DND-41 (cell line): ENCODE measurements around the gene CENPB.

ENCODE experiments used
- ATAC-seq: fragments of 200-7000 bp; cut with Tn5 transposase; 3 replicates; pipeline ENCODE4 v1.9.1; 2021; ENCODE audit warnings: low read depth; ENCODE audit not compliant: insufficient read depth
- DNase-seq: peaks from one replicate; pipeline ENCODE4 v3.0.0-alpha.2; 2020
- H2AFZ ChIP-seq: 2 replicates; pipeline ENCODE4 v1.6.0; 2012; ENCODE audit warnings: low read depth, low read length
- H3K27ac ChIP-seq: 2 replicates; pipeline ENCODE4 v1.5.1; 2012; ENCODE audit warnings: low read length, inconsistent platforms
- H3K27me3 ChIP-seq: fragments of 200-600 bp; sonication (generic); 2 replicates; pipeline ENCODE4 v1.6.0; 2012; ENCODE audit warnings: low read length, mild to moderate bottlenecking, inconsistent platforms; ENCODE audit not compliant: insufficient read depth, poor library complexity
- H3K36me3 ChIP-seq: 2 replicates; pipeline ENCODE4 v1.5.1; 2012; ENCODE audit warnings: low read length, inconsistent platforms; ENCODE audit not compliant: insufficient read depth
- H3K4me1 ChIP-seq: 2 replicates; pipeline ENCODE4 v1.5.1; 2012; ENCODE audit warnings: mild to moderate bottlenecking, low read length; ENCODE audit not compliant: insufficient read depth
- H3K4me2 ChIP-seq: 2 replicates; pipeline ENCODE4 v1.6.0; 2012; ENCODE audit warnings: mild to moderate bottlenecking, moderate library complexity, low read length, inconsistent platforms; ENCODE audit not compliant: insufficient read depth
- H3K4me3 ChIP-seq, 2 experiments: fragments of 200-600 bp in 1 of 2; shearing (Covaris generic) in 1 of 2; 2 replicates each; pipeline ENCODE4 v1.5.1; 2012 to 2016; ENCODE audit warnings: inconsistent platforms in 2 of 2, low read length in 2 of 2, mild to moderate bottlenecking in 2 of 2, low read depth in 1 of 2, moderate library complexity in 1 of 2
- H3K79me2 ChIP-seq: 2 replicates; pipeline ENCODE4 v1.6.0; 2012; ENCODE audit warnings: low read length, inconsistent platforms; ENCODE audit not compliant: insufficient read depth
- H3K9ac ChIP-seq: 2 replicates; pipeline ENCODE4 v1.6.0; 2012; ENCODE audit warnings: low read depth, mild to moderate bottlenecking, inconsistent platforms, low read length, moderate library complexity
- H3K9me3 ChIP-seq: 2 replicates; pipeline ENCODE4 v1.5.1; 2012; ENCODE audit warnings: low read length, moderate library complexity, mild to moderate bottlenecking, inconsistent platforms; ENCODE audit not compliant: insufficient read depth, severe bottlenecking
- H4K20me1 ChIP-seq: 2 replicates; pipeline ENCODE4 v1.6.0; 2012; ENCODE audit warnings: low read length; ENCODE audit not compliant: insufficient read depth
- EZH2 ChIP-seq: IDR thresholded peaks from 3 replicates; pipeline ENCODE4 v1.6.1; 2012; ENCODE audit warnings: borderline replicate concordance, low read depth, mild to moderate bottlenecking, moderate library complexity, low read length, inconsistent platforms; ENCODE audit not compliant: severe bottlenecking
- TF ChIP-seq, protein P1 (sequence below): IDR thresholded peaks from 2 replicates; pipeline ENCODE4 v1.5.1; 2012; ENCODE audit warnings: borderline replicate concordance, low read length, moderate library complexity, mild to moderate bottlenecking; ENCODE audit not compliant: poor library complexity, severe bottlenecking; ENCODE audit errors: extremely low read depth

The CENPB gene

DNA sequence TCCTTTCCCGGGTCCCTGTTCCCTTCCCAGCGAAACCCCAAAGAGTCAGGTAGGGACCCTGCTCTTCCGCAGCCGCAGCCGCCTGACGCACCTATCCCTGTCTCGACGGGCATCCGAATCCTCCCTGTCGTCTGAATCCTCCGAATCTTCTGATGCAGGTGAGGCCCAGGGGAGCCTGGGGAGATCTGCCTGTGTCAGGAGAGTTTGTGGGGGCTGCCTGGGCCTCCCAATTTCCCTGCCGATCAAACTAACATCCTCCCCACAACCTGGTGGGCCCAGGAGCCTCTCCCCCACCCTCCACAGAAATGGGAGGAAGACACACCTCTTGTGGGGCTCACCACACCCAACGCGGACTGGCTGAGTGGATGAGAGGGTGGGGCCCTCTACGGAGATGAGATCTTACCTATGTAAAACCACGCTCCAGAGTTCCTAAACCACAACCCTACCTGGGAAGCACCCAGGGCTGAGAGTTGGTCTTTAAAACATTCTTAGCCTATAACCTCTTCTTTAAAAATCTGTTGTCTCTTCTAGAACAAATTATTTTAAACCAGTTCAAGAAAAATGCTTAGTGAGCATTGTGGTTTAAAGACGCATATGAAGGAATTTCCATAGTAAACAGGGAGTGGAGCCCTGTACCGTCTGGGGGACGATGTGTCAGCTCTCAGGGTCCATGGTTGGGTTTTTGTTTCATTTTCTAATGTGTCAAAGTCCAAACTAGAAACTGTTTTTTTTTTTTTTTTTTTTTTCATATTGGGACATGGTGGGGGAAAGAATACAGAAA lies 11.2 kb upstream of the CENPB start:
- no peaks in the 10 kb centered on the region for H3K9me3 ChIP-seq
- peaks cover 61% of the 10 kb centered on the region for H3K4me1 ChIP-seq
- TF ChIP-seq EZH2 = no peak
- TF ChIP-seq, protein P1, sequence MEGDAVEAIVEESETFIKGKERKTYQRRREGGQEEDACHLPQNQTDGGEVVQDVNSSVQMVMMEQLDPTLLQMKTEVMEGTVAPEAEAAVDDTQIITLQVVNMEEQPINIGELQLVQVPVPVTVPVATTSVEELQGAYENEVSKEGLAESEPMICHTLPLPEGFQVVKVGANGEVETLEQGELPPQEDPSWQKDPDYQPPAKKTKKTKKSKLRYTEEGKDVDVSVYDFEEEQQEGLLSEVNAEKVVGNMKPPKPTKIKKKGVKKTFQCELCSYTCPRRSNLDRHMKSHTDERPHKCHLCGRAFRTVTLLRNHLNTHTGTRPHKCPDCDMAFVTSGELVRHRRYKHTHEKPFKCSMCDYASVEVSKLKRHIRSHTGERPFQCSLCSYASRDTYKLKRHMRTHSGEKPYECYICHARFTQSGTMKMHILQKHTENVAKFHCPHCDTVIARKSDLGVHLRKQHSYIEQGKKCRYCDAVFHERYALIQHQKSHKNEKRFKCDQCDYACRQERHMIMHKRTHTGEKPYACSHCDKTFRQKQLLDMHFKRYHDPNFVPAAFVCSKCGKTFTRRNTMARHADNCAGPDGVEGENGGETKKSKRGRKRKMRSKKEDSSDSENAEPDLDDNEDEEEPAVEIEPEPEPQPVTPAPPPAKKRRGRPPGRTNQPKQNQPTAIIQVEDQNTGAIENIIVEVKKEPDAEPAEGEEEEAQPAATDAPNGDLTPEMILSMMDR = no peak
- H2AFZ ChIP-seq = no peak overlapping the region
- peak overlapping the region; percentile 79 for H3K27ac ChIP-seq
- H3K36me3 ChIP-seq = peaks cover 63% of the 10 kb centered on the region
- ATAC-seq (no peak), DNase-seq (peak; percentile 44)
- H3K27me3 ChIP-seq = no peaks in the 10 kb centered on the region
- peak overlapping the region; percentile 91 for H3K9ac ChIP-seq
- peaks cover 23% of the 10 kb centered on the region for H4K20me1 ChIP-seq
- H3K4me2 ChIP-seq = peak overlapping the region; percentile 84
- peaks cover 58% of the 10 kb centered on the region for H3K79me2 ChIP-seq
- peak overlapping the region in 1 of 2 experiments; percentile 83; a peak in 3 of 4 replicates for H3K4me3 ChIP-seq

DNA sequence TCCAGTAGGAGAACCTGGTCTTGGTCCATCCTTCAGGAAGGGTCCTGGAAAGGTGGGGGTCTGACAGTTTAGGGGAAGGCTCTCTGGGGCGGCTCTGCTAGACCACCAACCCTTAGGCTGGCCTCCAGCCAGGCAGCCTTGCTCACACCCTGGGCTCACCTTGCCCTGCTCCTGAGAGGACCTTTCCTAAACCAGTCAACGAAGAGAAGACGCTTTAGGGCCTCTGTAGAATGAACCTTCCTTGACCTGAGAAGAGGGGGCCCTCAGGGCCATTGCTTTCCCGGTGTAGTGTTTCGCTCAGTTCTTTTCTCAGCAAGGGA lies 10.6 kb upstream of the CENPB start:
- Histone ChIP-seq H3K36me3 (peaks cover 57% of the 10 kb centered on the region), H2AFZ (no peak overlapping the region), H3K27me3 (no peaks in the 10 kb centered on the region), H3K79me2 (peaks cover 58% of the 10 kb centered on the region), H4K20me1 (peaks cover 23% of the 10 kb centered on the region), H3K4me2 (peak overlapping the region; percentile 84), H3K4me3 (peak overlapping the region; percentile 70 to 83; a peak in 3 of 4 replicates), H3K9ac (peak overlapping the region; percentile 91), H3K27ac (peak overlapping the region; percentile 79), H3K9me3 (no peaks in the 10 kb centered on the region), H3K4me1 (peaks cover 61% of the 10 kb centered on the region)
- DNase-seq = no peak
- ATAC-seq = no peak
- TF ChIP-seq, protein P1 = no peak
- TF ChIP-seq EZH2 = no peak

- Histone ChIP-seq H4K20me1 (peaks cover 23% of the 10 kb centered on the region), H3K4me3 (peak overlapping the region; percentile 70 to 83), H3K27me3 (no peaks in the 10 kb centered on the region), H3K79me2 (peaks cover 58% of the 10 kb centered on the region), H3K27ac (peak overlapping the region; percentile 79), H3K4me1 (peaks cover 61% of the 10 kb centered on the region), H3K9ac (peak overlapping the region; percentile 91), H3K9me3 (no peaks in the 10 kb centered on the region), H2AFZ (peak overlapping the region; percentile 64), H3K36me3 (peaks cover 52% of the 10 kb centered on the region), H3K4me2 (peak overlapping the region; percentile 84)
- DNase-seq (no peak), ATAC-seq (0 out of 3 replicates have a peak, but pooled peaks have one; percentile 0)
- TF ChIP-seq, protein P1 = no peak
- no peak for TF ChIP-seq EZH2
Observed at GRCh38 chr20:3796477-3797225, 10.1 kb upstream of the CENPB start.
